ENCODE measurements around the gene CRNKL1. TPM values are rescaled to one million over a fixed set of nuclear protein-coding genes. Genes with fewer than 3 reads are reported as not detected.
A peak's percentile ranks its signal among the peaks of the same experiment; 100 is the strongest.

The CRNKL1 gene
- 16.5 TPM for total RNA-seq
- long read RNA-seq, full-length matches to known transcripts, result 10 of 13 reads
- long read RNA-seq, partial matches to known transcripts, result 3 of 13 reads
- long read RNA-seq, other reads (novel, unspliced or antisense), result 0 of 13 reads

- ATAC-seq (peak; percentile 98), DNase-seq (ENCODE audit: missing footprints) (peak; percentile 98)
- intact Hi-C loops (cut with DNase I), result loop anchor here (5.0 kb wide), 1 partner anchor 35 kb away; the partner anchor contains the start of gene NAA20
Observed at GRCh38 chr20:20052074-20052970, at the start of gene CRNKL1, which contains the start of gene CFAP61. Gene CRNKL1, minus strand, starts transcription at chr20:20052466. Its CDS starts 124 bp downstream, at chr20:20052342. Gene CFAP61, plus strand, starts transcription at chr20:20052532. Its CDS starts 4,122 bp downstream, at chr20:20056654.

GRCh38 chr20:20100881-20101280, 48.6 kb upstream of the CRNKL1 start:
- ATAC-seq (no peak), DNase-seq (ENCODE audit: missing footprints) (no peak)
- intact Hi-C loops (cut with DNase I), result no loop called here

DNA sequence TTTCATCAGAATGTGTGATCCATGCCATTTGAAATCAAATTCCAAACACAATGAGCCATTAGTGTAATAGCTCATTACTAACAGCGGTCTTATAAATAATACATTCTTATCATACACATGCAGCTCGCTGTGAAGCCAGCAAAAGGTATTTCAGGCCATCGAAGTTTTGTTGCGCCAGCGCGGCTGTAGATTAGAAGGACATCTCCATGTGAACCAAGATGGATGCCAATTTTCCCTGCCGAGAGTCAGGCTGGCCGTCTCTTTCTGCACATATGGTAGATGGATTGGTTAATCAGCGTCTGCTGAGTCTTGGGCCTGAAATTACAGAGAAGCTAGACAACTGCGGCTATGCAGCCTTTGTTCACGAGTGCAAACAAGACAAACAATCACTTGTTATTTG, 44.2 kb upstream of the CRNKL1 start:
- DNase-seq (ENCODE audit: missing footprints) (no peak), ATAC-seq (peak; percentile 48)
- intact Hi-C loops (cut with DNase I), result no loop called here

GRCh38 chr20:20095114-20095872, 43.0 kb upstream of the CRNKL1 start:
- intact Hi-C loops (cut with DNase I), result no loop called here
- no peak for ATAC-seq
- DNase-seq (ENCODE audit: missing footprints), result no peak

DNA sequence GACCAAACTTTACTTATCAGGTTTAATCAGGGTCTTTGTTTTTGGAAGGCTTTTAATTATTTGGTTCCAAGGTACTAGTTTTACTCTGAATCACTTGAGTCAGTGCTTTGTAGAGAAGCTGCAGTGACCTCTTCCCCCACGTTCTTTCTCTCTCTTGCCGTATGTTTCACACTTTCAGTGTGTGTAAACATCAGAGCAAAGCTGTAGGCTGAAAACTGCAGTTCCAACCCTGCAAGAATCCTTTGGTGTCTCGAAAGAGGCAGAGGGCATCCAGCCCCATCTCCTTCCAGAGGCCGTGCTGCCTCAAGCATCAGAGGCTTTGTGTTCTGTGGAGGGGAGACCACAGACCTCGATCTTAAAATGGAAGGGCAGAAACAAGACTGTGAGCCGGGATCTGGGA, 42.1 kb upstream of the CRNKL1 start:
- intact Hi-C loops (cut with DNase I), result no loop called here
- ATAC-seq (no peak), DNase-seq (ENCODE audit: missing footprints) (no peak)

DNA sequence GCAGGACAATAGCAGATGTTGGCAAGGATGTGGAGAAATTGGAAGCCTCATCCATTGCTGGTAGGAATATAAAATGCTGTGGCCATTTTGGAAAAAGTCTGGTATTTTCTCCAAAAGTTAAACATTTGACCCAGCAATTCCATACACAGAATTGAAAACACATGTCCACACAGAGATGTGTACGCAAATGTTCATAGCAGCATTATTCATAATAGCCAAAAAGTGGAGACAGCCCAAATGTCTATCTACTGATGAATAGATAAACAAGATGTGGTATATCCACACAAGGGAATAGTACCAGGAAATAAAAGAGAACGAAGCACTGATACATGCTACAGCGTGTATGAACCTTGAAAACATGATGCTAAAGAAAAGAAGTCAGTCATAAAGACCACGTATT, 40.6 kb upstream of the CRNKL1 start:
- DNase-seq (ENCODE audit: missing footprints), result no peak
- intact Hi-C loops (cut with DNase I), result no loop called here

DNA sequence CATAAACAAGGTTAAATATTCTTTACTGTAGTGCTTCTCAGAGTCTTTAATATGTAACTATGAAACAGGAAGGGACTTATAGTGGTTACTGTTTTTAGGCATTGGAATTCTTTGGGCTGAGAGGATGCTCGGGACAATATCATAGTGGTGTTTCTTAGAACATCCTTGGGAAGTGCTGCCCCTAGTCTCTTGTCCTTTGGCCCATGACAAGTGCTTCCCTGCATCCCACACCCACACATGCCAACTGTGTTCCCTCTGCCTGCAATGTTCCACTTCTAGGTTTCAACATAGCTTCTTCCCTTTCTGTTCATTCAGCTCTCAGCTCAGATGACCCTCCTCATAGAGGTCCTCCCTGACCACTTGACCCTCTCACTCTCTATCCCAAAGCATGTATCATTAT, 37.7 kb upstream of the CRNKL1 start:
- no peak for ATAC-seq
- intact Hi-C loops (cut with DNase I), result loop anchor here (5.0 kb wide), 1 partner anchor 272 kb away; no protein-coding TSS in a partner anchor

More for the DNA sequence above, 40.6 kb upstream of the CRNKL1 start:
- no peak for ATAC-seq

DNA sequence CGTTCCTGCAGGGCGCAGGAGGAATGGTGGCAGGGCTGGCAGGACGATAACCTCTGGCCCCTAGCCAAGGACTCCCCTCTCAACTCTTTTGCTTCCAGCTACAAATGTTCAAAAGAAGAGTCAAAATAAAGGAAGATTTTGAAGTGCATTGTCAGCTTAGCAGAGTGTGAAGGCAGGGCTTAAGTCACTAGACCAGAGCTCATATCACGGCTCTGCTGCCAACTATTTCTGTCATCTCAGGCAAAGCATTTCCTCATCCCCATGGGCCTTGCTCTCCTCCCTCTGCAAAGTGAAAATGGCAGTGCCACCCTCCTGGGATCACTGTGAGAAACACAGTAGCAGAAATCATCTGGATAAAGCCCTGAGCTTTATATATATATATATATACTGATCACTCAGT, 36.8 kb upstream of the CRNKL1 start:
- ATAC-seq (peak; percentile 60), DNase-seq (ENCODE audit: missing footprints) (no peak)
- intact Hi-C loops (cut with DNase I), result loop anchor here (5.0 kb wide), 1 partner anchor 273 kb away; no protein-coding TSS in a partner anchor

More for the DNA sequence above, 37.7 kb upstream of the CRNKL1 start:
- no peak for DNase-seq (ENCODE audit: missing footprints)

GRCh38 chr20:20085812-20086211, 33.5 kb upstream of the CRNKL1 start:
- intact Hi-C loops (cut with DNase I), result loop anchor here (2.0 to 5.0 kb wide), 2 partner anchors 131 to 276 kb away; no protein-coding TSS in a partner anchor
- no peak for DNase-seq (ENCODE audit: missing footprints)
- ATAC-seq, result peak; percentile 75

DNA sequence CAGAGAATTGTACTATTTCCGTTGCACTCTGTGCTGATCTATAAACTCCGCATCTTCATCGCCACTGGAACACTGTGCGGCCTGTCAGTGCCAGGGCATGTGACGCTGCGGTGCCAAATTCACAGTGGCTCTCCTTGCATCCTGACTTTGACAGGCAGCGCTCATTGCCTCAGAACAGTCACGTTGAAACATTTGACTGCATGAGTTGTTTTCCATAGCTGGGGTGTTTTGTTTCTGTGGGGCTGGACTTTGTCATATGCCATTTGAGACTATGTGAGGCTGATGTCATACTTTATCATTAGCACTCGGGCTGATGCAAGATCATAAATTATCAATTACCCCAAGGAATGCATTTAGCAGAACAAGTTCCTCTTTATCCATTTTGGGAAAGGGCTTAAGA, 32.8 kb upstream of the CRNKL1 start:
- DNase-seq (ENCODE audit: missing footprints) (peak; percentile 73), ATAC-seq (peak; percentile 92)
- intact Hi-C loops (cut with DNase I), result loop anchor here (2.0 to 5.0 kb wide), 2 partner anchors 132 to 277 kb away; no protein-coding TSS in a partner anchor

- ATAC-seq (peak; percentile 47), DNase-seq (ENCODE audit: missing footprints) (no peak)
- intact Hi-C loops (cut with DNase I), result loop anchor here (1.0 to 5.0 kb wide), 4 partner anchors 132 to 483 kb away; no protein-coding TSS in a partner anchor
Observed at GRCh38 chr20:20084296-20084752, 32.1 kb upstream of the CRNKL1 start.

- DNase-seq (ENCODE audit: missing footprints) (no peak), ATAC-seq (peak; percentile 20)
- intact Hi-C loops (cut with DNase I), result loop anchor here (1.0 to 5.0 kb wide), 4 partner anchors 133 to 483 kb away; no protein-coding TSS in a partner anchor
Observed at GRCh38 chr20:20083807-20084206, 31.5 kb upstream of the CRNKL1 start.

GRCh38 chr20:20079102-20079784, 27.0 kb upstream of the CRNKL1 start:
- DNase-seq (ENCODE audit: missing footprints) (no peak), ATAC-seq (no peak)
- intact Hi-C loops (cut with DNase I), result no loop called here

- DNase-seq (ENCODE audit: missing footprints) (no peak), ATAC-seq (no peak)
- intact Hi-C loops (cut with DNase I), result no loop called here
Observed at GRCh38 chr20:20078041-20078440, 25.8 kb upstream of the CRNKL1 start.

- intact Hi-C loops (cut with DNase I), result no loop called here
- no peak for ATAC-seq
- no peak for DNase-seq (ENCODE audit: missing footprints)
Observed at GRCh38 chr20:20076297-20077065, 24.2 kb upstream of the CRNKL1 start.

- intact Hi-C loops (cut with DNase I), result no loop called here
- DNase-seq (ENCODE audit: missing footprints) (no peak), ATAC-seq (no peak)
Observed at GRCh38 chr20:20075032-20075431, 22.8 kb upstream of the CRNKL1 start.

DNA sequence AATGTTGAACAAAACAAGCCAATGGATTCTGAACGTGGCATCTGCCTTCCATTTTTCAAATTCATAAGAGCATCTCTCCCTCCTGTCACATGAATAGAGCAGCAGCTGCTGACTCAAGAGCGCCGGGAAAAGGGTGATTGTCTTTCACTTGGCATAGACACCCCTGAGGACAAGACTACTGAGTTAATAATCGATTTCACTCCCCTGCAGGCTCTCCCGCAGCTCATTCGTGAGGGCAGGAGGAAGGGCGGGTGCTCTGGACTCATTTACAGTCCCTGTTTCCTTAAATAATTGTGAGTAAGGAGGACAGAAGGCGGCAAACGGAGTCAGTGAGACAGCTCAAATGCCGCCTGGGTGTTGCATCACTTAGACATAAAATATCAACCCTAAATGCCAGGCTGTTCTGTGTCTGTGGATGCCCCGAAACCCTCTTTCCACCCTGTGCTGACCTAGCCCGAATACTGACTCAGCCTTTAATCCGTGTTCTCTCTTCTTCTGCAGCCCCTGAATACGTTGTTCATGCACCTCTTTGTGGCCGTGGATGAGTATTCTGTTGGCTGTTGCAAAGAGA, 21.6 kb upstream of the CRNKL1 start:
- ATAC-seq, result no peak
- DNase-seq (ENCODE audit: missing footprints), result no peak
- intact Hi-C loops (cut with DNase I), result no loop called here

All from Right ventricle myocardium inferior (tissue), 1 donor.